HepG2 (cell line): ENCODE data around the gene SLC16A14. TPM values are rescaled to one million over a fixed set of nuclear protein-coding genes. Genes with fewer than 3 reads are reported as not detected.

ENCODE experiments used
- ATAC-seq: fragments of 200-7000 bp; cut with Tn5 transposase; 3 replicates; pipeline ENCODE4 v1.9.1; 2020; ENCODE audit warnings: mild to moderate bottlenecking, moderate library complexity
- BruUV-seq: library from RNA; stranded (reverse); fragments of 400-500 nt; replicated peaks from 2 replicates; lab custom pipeline; 2021; lab: Mats Ljungman, UMichigan
- CTCF ChIA-PET: fragments of 300-600 bp; formaldehyde crosslinking; extraction: SDS; loops from one replicate; lab custom pipeline; 2021; ENCODE audit warnings: low total read pairs, inconsistent platforms, low intra/inter-chr PET ratio; lab: Yijun Ruan, JAX
- POLR2A ChIA-PET: fragments of 350-600 bp; sonication (Branson Sonifier 250); formaldehyde crosslinking; loops from one replicate; lab custom pipeline; 2020; ENCODE audit warnings: antibody characterized with exemption, inconsistent platforms; lab: Yijun Ruan, JAX
- DNase-seq: peaks from one replicate; pipeline ENCODE4 v3.0.0-alpha.2; 2015; ENCODE audit warnings: low spot score
- FAIRE-seq: peaks from 3 replicates; lab custom pipeline; 2011; peaks lifted over from hg19 to GRCh38; lab: Jason Lieb, UNC
- H2AFZ ChIP-seq: one replicate; pipeline ENCODE4 v1.6.1; 2011; ENCODE audit warnings: low read length, inconsistent platforms
- H3K27ac ChIP-seq: fragments of 300-600 bp; 3 replicates; pipeline ENCODE4 v1.8.0; 2011; ENCODE audit warnings: mixed run types, mild to moderate bottlenecking, mixed read lengths, low read length, inconsistent platforms; ENCODE audit not compliant: insufficient read depth; ENCODE audit errors: extremely low read length
- H3K27me3 ChIP-seq, 2 experiments: fragments of 200-600 bp in 1 of 2; 2 replicates in 1 of 2; 3 replicates in 1 of 2; pipeline versions ENCODE4 v1.6.0 to v1.8.0; 2011; ENCODE audit warnings: low read length in 2 of 2, mild to moderate bottlenecking in 2 of 2, moderate library complexity in 2 of 2, inconsistent platforms in 1 of 2; ENCODE audit not compliant: insufficient read depth in 2 of 2, control insufficient read depth in 1 of 2
- H3K36me3 ChIP-seq, 2 experiments: fragments of 200-600 bp in 1 of 2; replicated peaks in 1 of 2; 2 replicates in 1 of 2; 3 replicates in 1 of 2; pipeline versions ENCODE4 v1.5.1 to v1.8.0; 2011; ENCODE audit warnings: low read length in 2 of 2, inconsistent platforms in 1 of 2; ENCODE audit not compliant: insufficient read depth in 2 of 2, control insufficient read depth in 1 of 2
- H3K4me1 ChIP-seq: 2 replicates; pipeline ENCODE4 v1.5.1; 2012; ENCODE audit warnings: low read length, inconsistent platforms; ENCODE audit not compliant: insufficient read depth
- H3K4me2 ChIP-seq: 2 replicates; pipeline ENCODE4 v1.6.0; 2011; ENCODE audit warnings: low read depth, low read length, inconsistent platforms
- H3K4me3 ChIP-seq, 3 experiments: fragments of 200-600 bp in 1 of 3; sonication (generic), shearing (Covaris generic) in 1 of 3; replicated peaks in 1 of 3; 2 replicates each; pipeline ENCODE4 v1.5.1; 2011 to 2016; ENCODE audit warnings: low read length in 3 of 3, inconsistent platforms in 2 of 3, low read depth in 2 of 3, mild to moderate bottlenecking in 2 of 3, control low read depth in 1 of 3, mixed read lengths in 1 of 3; ENCODE audit not compliant: insufficient read depth in 1 of 3
- H3K79me2 ChIP-seq: one replicate; pipeline ENCODE4 v1.6.1; 2011; ENCODE audit warnings: low read length, inconsistent platforms; ENCODE audit not compliant: insufficient read depth
- H3K9ac ChIP-seq: 2 replicates; pipeline ENCODE4 v1.6.0; 2011; ENCODE audit warnings: mild to moderate bottlenecking, low read depth, low read length, inconsistent platforms; ENCODE audit not compliant: insufficient read depth
- H3K9me3 ChIP-seq: 2 replicates; pipeline ENCODE4 v1.5.1; 2012; ENCODE audit warnings: mild to moderate bottlenecking, low read length
- H4K20me1 ChIP-seq: 2 replicates; pipeline ENCODE4 v1.6.0; 2011; ENCODE audit warnings: inconsistent platforms, mild to moderate bottlenecking, low read length, moderate library complexity; ENCODE audit not compliant: insufficient read depth
- ATRX ChIP-seq: sonication (generic); formaldehyde crosslinking; IDR thresholded peaks from 2 replicates; pipeline ENCODE4 v1.4.0; 2020; ENCODE audit warnings: missing genetic modification reagents, borderline replicate concordance
- CBX1 ChIP-seq: IDR thresholded peaks from one replicate; pipeline ENCODE4 v1.6.1; 2016; ENCODE audit warnings: antibody characterized with exemption, low read depth
- ISX ChIP-seq: sonication (generic); formaldehyde crosslinking; conservative IDR thresholded peaks from 2 replicates; pipeline ENCODE4 v1.5.0; 2020; ENCODE audit warnings: missing genetic modification reagents
- NR2F2 ChIP-seq: IDR thresholded peaks from 2 replicates; pipeline ENCODE4 v1.6.1; 2012; ENCODE audit warnings: low read depth, inconsistent platforms, borderline replicate concordance
- RBM39 ChIP-seq: fragments of 200-400 bp; formaldehyde crosslinking; IDR thresholded peaks from one replicate; pipeline ENCODE4 v1.6.1; 2018; ENCODE audit warnings: antibody characterized with exemption, mild to moderate bottlenecking, low read depth, low read length; ENCODE audit not compliant: poor library complexity, severe bottlenecking
- RELA ChIP-seq: sonication (generic); formaldehyde crosslinking; IDR thresholded peaks from 2 replicates; pipeline ENCODE4 v1.4.0; 2020; ENCODE audit warnings: missing genetic modification reagents
- RFX1 ChIP-seq: fragments of 450-650 bp; IDR thresholded peaks from 2 replicates; pipeline ENCODE4 v1.6.1; 2017
- ZNF205 ChIP-seq: IDR thresholded peaks from 2 replicates; pipeline ENCODE4 v1.6.1; 2018; ENCODE audit warnings: missing biosample characterization, missing genetic modification reagents
- ZNF264 ChIP-seq: sonication (generic); formaldehyde crosslinking; IDR thresholded peaks from 2 replicates; pipeline ENCODE4 v1.4.0; 2020; ENCODE audit warnings: missing genetic modification reagents
- ZNF512 ChIP-seq: sonication (generic); formaldehyde crosslinking; IDR thresholded peaks from 2 replicates; pipeline ENCODE4 v1.4.0; 2020; ENCODE audit warnings: mild to moderate bottlenecking, missing genetic modification reagents
- ZNF557 ChIP-seq: sonication (generic); formaldehyde crosslinking; IDR thresholded peaks from 2 replicates; pipeline ENCODE4 v1.4.0; 2020; ENCODE audit warnings: missing genetic modification reagents
- ZNF576 ChIP-seq: sonication (generic); formaldehyde crosslinking; IDR thresholded peaks from 2 replicates; pipeline ENCODE4 v1.4.0; 2020; ENCODE audit warnings: mild to moderate bottlenecking, missing genetic modification reagents
- ZNF629 ChIP-seq: sonication (generic); formaldehyde crosslinking; conservative IDR thresholded peaks from 2 replicates; pipeline ENCODE4 v1.5.0; 2020; ENCODE audit warnings: missing genetic modification reagents
- ZNF761 ChIP-seq: sonication (generic); formaldehyde crosslinking; conservative IDR thresholded peaks from 2 replicates; pipeline ENCODE4 v1.4.0; 2020; ENCODE audit warnings: mild to moderate bottlenecking, missing genetic modification reagents
- WGBS: methylation state at CpG from one replicate; pipeline ENCODE4 v1.1.6; 2017; ENCODE audit warnings: low lambda C conversion rate; 5-methylcytosine and 5-hydroxymethylcytosine counted together
- in situ Hi-C: cut with HindIII; loops from 2 replicates; pipeline ENCODE4 v1.10.0; 2017; ENCODE audit warnings: low pct_unique_long_range_greater_than_20kb; ENCODE audit not compliant: extremely low pct_ligation_motif_present
- intact Hi-C: fragments of 100-400 bp; cut with micrococcal nuclease; formaldehyde crosslinking; loops from one replicate; pipeline ENCODE4 v1.10.0; 2022; ENCODE audit not compliant: unreplicated experiment
- polyA plus RNA-seq, 8 experiments: library from polyadenylated mRNA; depleted of rRNA in 3 of 8; stranded (reverse) in 7 of 8; unstranded in 1 of 8; fragments of >200 nt; fragmentation: Illumina TruSeq in 4 of 8; extraction: Trizol in 4 of 8; gene quantifications; 2 replicates each; pipeline versions ENCODE4 v1.2.1 to v1.2.3, GENCODE V29; 2011 to 2016; ENCODE audit warnings: low read depth in 4 of 8, missing spikeins in 1 of 8, mixed read lengths in 1 of 8; ENCODE audit not compliant: insufficient read depth in 1 of 8
- small RNA-seq, 3 experiments: library from RNA; depleted of rRNA; stranded (forward); fragments of <200 nt; gene quantifications; one replicate each; pipeline ENCODE3, GENCODE V24; 2012; ENCODE audit warnings: low read depth in 2 of 3, low replicate concordance in 1 of 3; ENCODE audit not compliant: insufficient read length in 3 of 3, insufficient read depth in 2 of 3
- total RNA-seq, 5 experiments: library from RNA; depleted of rRNA; stranded (reverse); fragments of >200 nt; fragmentation: Illumina TruSeq; extraction: Trizol; gene quantifications; 2 replicates each; pipeline ENCODE4 v1.2.3, GENCODE V29; 2016; ENCODE audit warnings: low read depth in 1 of 5
- TF ChIP-seq, protein P1 (sequence below): IDR thresholded peaks from 2 replicates; pipeline ENCODE4 v1.6.1; 2016; ENCODE audit warnings: mild to moderate bottlenecking

The SLC16A14 gene
- total and polyA plus RNA-seq, 2 of the 13 experiments (the other 11 are each of a cell fraction or from before 2014, with no cell fraction given), result 0.05 TPM; not detected in 1

GRCh38 chr2:229993236-229993635 is 75.5 kb downstream of the SLC16A14 start:
- Histone ChIP-seq H3K27ac (no peak overlapping the region), H3K9ac (no peak overlapping the region), H3K79me2 (no peaks in the 10 kb centered on the region), H3K4me1 (peaks cover 8% of the 10 kb centered on the region), H3K9me3 (no peaks in the 10 kb centered on the region), H3K4me2 (no peak overlapping the region), H3K27me3 (no peaks in the 10 kb centered on the region), H3K4me3 (no peak overlapping the region), H4K20me1 (no peaks in the 10 kb centered on the region), H2AFZ (no peak overlapping the region), H3K36me3 (no peaks in the 10 kb centered on the region)
- DNase-seq (no peak), FAIRE-seq (no peak), ATAC-seq (no peak)
- no peak for TF ChIP-seq ZNF629 (CRISPR knock-in tag)
- TF ChIP-seq CBX1, result no peak
- no peak for TF ChIP-seq ZNF761 (CRISPR knock-in tag)
- TF ChIP-seq, protein P1, sequence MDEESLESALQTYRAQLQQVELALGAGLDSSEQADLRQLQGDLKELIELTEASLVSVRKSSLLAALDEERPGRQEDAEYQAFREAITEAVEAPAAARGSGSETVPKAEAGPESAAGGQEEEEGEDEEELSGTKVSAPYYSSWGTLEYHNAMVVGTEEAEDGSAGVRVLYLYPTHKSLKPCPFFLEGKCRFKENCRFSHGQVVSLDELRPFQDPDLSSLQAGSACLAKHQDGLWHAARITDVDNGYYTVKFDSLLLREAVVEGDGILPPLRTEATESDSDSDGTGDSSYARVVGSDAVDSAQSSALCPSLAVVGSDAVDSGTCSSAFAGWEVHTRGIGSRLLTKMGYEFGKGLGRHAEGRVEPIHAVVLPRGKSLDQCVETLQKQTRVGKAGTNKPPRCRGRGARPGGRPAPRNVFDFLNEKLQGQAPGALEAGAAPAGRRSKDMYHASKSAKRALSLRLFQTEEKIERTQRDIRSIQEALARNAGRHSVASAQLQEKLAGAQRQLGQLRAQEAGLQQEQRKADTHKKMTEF, result no peak
- TF ChIP-seq RELA (CRISPR knock-in tag), result no peak
- no peak for TF ChIP-seq RBM39
- TF ChIP-seq ZNF576 (CRISPR knock-in tag), result no peak
- TF ChIP-seq ATRX, result no peak
- no peak for TF ChIP-seq RFX1
- TF ChIP-seq ZNF557 (CRISPR knock-in tag), result no peak
- TF ChIP-seq ZNF205 (CRISPR knock-in tag), result no peak
- no peak for TF ChIP-seq NR2F2
- no peak for TF ChIP-seq ZNF512 (CRISPR knock-in tag)
- no peak for TF ChIP-seq ZNF264 (CRISPR knock-in tag)
- no peak for TF ChIP-seq ISX
- no TSS peak for BruUV-seq
- 95% methylated on average over 6 of the region's 6 CpGs for WGBS
- ChIA-PET POLR2A (no interaction called here), CTCF (no interaction called here)
- in situ Hi-C loops (no loop called here), intact Hi-C loops (no loop called here)

Small RNA genes lying within 50 kb of the gene (small RNA-seq; reads per million reads assigned to genes)
- 0 to 2.9 (median 0) reads per million in 3 experiments for gene RNY4P19

Other genes with a start within 250 kb of the SLC16A14 start
- 153 and 257 TPM in 2 replicates for gene TRIP12, start 146.9 kb downstream of the SLC16A14 start, total RNA-seq (2016; rRNA removed; fragmentation: Illumina TruSeq; extraction: Trizol)
- gene TRIP12, start 146.9 kb downstream of the SLC16A14 start, polyA plus RNA-seq (2011; rRNA removed), result 56.8 and 72.1 TPM in 2 replicates
- 2.8 and 4.0 TPM in 2 replicates for gene FBXO36, start 146.4 kb downstream of the SLC16A14 start, total RNA-seq (2016; rRNA removed; fragmentation: Illumina TruSeq; extraction: Trizol)
- gene FBXO36, start 146.4 kb downstream of the SLC16A14 start, polyA plus RNA-seq (2011; rRNA removed), result 2.1 and 2.8 TPM in 2 replicates
- gene SP110, start 151.1 kb upstream of the SLC16A14 start, total RNA-seq (2016; rRNA removed; fragmentation: Illumina TruSeq; extraction: Trizol), result 9.8 and 10.4 TPM in 2 replicates
- gene SP110, start 151.1 kb upstream of the SLC16A14 start, polyA plus RNA-seq (2011; rRNA removed), result 7.9 and 9.7 TPM in 2 replicates
- 0.79 and 0.80 TPM in 2 replicates for gene SP140, start 156.8 kb upstream of the SLC16A14 start, total RNA-seq (2016; rRNA removed; fragmentation: Illumina TruSeq; extraction: Trizol)
- gene SP140, start 156.8 kb upstream of the SLC16A14 start, polyA plus RNA-seq (2011; rRNA removed), result 0.57 and 0.81 TPM in 2 replicates